ENCODE measurements around the gene GRK5.
"Not testable (repeated sequence)": the region's sequence is repeated elsewhere in the genome, so short reads cannot be mapped to it uniquely, and the experiment has no call there.

The GRK5 gene

DNA sequence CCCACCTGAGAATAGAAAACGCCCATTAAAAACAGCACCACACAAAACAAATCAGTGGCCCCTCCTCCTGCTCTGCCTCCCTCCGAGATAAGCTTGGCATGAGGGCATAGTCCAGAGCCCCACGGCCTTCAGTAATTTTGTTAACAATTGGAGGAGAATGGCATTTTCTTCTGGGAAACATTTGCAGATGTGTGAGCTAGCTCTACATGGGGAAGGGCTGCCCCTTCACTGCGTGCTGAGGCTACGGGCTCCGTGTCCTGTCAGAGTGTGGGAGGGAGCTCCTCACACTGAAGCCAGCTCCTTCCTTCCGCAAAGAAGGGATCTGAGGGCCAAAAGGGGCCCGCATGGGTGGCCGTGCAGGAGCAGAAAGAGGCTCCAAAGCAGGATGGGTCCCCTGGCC lies 15.2 kb downstream of the GRK5 start:
- DNase-seq (ENCODE audit: low spot score): no peak

DNA sequence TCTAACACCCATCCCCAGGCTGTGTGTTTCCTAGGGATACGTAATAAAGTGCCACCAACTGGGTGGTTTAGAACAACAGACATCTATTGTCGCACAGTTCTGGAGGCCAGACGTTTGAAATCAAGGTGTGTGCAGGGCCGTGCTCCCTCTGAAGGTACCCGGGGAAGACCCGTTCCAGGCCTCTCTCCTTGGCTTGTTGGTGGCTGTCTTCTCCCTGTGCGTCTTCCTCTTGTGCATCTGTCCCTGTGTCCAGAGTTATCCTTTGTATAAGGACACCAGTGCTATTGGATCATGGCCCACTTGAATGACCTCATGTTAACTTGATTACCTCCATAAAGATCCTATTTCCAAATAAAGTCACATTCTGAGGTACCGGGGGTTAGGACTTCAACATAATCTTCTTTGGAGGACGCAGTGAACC lies 15.6 kb downstream of the GRK5 start:
- no peak for DNase-seq (ENCODE audit: low spot score)

- DNase-seq (ENCODE audit: low spot score): no peak
Measured at GRCh38 chr10:119225083-119225658, 17.8 kb downstream of the GRK5 start.

DNA sequence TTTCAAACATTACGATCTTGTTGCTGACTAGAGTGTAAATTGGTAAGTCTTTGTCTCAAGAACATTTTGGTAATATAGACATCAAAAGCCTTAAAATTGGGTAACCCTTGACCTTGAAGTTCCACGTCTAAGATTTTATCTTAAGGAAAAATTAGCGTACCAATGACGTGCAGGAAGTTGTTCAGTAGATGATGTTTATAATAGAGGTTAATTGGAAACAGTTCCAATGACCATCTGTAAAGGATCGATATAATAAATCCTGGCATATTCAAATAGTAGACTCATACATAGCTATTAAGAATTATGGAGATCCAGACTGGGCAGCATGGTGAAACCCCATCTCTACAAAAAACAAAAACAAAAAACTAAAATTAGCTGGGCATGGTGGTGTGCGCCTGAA lies 20.5 kb downstream of the GRK5 start:
- no peak for DNase-seq (ENCODE audit: low spot score)

- no peak for DNase-seq (ENCODE audit: low spot score)
Measured at GRCh38 chr10:119231654-119232053, 24.3 kb downstream of the GRK5 start.

DNA sequence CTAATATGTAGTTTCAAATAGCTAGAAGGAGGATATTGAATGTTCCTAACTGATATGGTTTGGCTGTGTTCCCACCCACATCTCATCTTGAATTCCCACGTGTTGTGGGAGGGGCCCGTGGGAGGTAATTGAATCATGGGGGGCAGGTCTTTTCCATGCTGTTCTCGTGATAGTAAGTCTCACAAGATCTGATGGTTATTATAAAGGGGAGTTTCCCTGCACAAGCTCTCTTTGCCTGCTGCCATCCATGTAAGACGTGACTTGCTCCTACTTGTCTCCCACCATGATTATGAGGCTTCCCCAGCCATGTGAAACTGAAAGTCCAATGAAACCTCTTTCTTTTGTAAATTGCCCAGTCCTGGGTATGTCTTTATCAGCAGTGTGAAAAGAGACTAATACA lies 25.1 kb downstream of the GRK5 start:
- DNase-seq (ENCODE audit: low spot score): not testable (repeated sequence)

- DNase-seq (ENCODE audit: low spot score): no peak
Measured at GRCh38 chr10:119233123-119233820, 25.9 kb downstream of the GRK5 start.

DNA sequence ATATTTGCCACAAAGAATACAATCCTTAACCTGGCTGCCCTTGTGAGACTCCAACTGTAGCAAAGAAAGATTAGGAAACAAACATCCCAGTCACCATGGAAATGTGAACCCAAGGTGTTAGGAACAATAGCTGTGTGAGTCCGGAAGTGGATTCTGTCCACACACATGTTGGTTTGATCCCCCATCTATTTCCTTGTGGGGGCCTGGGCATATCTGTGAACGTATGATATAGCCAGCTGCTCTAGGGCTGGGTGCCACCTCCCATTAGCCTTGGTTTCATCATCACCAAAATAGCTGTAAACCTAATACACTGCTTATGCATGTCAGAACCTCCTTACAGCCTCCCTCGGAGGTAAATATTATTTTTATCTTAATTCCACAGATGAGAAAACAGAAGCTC lies 26.4 kb downstream of the GRK5 start:
- DNase-seq (ENCODE audit: low spot score): no peak

DNA sequence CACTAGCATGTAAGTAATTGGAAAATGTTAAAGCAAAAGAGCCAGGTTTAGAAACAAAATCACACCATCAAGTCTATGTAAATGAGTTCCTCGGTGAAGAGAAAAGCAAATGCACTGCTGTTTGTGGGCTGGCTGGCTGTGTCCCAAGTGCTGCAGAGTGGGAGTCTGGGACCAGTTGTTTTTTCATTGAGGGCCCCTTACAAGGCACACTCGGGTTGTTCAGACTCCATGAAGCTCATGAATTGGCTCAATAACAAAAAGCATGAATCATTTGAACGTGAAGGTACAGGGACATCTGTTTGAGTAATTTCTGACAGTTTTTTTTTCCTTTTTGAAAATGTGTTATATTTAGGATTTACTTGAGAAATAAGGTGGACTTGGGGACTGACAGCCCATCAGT lies 28.0 kb downstream of the GRK5 start:
- no peak for DNase-seq (ENCODE audit: low spot score)

DNA sequence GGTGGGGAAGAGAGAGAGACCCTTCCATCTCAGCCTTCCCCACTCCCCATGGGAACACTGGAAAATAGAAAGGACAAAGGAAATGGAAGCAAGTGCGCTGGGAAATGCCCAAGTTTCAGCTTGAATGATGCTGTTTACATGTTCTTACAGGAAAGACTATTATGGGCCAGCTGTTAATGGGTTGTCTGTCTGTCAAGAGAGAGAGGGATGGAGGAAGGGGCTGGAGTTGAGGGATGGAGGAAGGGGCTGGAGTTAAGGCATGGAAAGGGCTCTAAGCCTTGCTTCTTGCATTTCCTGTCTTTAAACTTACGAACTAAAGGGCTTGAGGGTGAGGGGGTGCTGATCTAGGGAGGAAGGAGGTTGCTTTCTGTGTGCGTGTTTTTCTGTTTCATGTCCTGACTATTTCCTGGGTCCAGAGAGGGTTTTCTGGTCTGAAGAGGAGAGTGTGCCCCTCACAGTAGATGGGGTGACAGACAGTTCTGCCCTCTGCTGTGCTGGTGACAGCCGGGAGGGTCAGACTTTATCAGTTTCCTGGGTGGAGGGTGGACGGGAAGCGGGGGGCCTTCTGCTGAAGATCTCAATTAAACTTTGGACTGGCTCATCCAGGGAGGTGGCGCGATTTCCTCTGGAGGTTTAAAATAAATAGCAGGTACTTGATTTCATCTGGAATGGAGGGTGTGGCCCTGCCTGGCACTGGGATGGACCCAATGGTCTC lies 30.5 kb downstream of the GRK5 start:
- DNase-seq (ENCODE audit: low spot score): no peak

- DNase-seq (ENCODE audit: low spot score): no peak
Measured at GRCh38 chr10:119238577-119238976, 31.2 kb downstream of the GRK5 start.

DNA sequence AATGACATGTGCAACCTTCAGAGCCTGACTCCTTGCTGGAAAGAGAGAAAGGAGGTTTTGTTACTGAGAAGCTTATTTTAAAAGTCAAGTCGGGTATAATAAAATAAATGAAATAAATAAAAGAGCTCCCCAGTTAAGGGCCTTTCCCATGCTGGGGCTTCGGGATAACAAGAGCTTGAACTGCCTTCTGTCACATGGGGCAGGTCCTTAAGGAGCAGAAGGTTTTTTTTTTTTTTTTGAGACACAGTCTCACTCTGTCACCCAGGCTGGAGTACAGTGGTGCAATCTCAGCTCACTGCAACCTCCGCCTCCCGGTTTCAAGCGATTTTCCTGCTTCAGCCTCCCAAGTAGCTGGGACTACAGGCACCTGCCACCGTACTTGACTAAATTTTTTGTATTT lies 31.6 kb downstream of the GRK5 start:
- DNase-seq (ENCODE audit: low spot score): not testable (repeated sequence)

DNA sequence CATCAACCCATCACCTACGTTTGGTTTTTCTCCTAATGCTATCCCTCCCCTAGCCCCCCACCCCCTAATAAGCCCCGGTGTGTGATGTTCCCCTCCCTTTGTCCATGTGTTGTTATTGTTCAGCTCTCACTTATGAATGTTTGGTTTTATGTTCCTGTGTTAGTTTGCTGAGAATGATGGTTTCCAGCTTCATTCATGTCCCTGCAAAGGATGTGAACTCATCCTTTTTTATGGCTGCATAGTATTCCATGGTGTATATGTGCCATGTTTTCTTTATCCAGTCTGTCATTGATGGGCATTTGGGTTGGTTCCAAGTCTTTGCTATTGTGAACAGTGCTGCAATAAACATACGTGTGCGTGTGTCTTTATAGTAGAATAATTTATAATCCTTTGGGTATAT lies 32.3 kb downstream of the GRK5 start:
- not testable (repeated sequence) for DNase-seq (ENCODE audit: low spot score)

GRCh38 chr10:119241066-119241465 lies 33.7 kb downstream of the GRK5 start:
- no peak for DNase-seq (ENCODE audit: low spot score)

DNA sequence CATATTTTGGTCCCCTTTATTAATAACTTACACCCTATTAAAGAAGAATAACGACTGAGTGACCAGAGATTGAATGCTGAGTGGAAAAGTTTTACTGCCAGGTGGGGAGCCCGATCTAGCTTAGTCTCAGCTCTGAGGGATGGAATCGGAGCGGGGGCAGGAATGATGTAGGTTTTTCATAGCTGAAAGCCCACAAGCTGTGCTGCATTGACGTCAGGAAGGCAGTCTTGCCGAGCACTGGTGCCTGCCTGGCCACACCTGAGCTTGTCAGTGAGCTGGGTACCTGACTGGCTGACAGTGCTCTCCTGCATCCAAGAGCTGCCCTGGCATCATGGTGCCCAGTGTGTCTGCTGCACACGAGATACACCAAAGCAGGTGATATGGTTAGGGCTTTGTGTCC lies 34.8 kb downstream of the GRK5 start:
- no peak for DNase-seq (ENCODE audit: low spot score)

DNA sequence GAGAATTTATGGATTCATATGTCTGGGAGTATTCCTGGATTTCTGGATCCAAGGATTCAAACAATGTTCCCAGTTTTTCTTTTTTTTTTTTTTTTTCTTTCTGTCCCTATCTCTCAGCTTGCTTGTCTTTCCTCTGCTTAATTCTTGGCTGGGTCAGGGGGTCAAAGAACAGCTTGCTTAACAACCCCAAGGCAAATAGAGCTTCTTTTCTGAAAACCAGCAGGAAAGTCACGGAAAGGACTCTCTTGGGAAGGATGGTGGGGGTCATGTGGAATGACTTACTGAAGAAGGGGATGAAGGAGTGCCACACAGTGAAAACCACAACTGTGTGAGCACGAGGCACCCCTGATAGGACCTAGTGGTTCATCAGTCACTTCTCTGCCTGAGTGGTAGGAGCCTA lies 36.1 kb downstream of the GRK5 start:
- no peak for DNase-seq (ENCODE audit: low spot score)

- DNase-seq (ENCODE audit: low spot score): no peak
Measured at GRCh38 chr10:119243967-119244366, 36.6 kb downstream of the GRK5 start.

DNA sequence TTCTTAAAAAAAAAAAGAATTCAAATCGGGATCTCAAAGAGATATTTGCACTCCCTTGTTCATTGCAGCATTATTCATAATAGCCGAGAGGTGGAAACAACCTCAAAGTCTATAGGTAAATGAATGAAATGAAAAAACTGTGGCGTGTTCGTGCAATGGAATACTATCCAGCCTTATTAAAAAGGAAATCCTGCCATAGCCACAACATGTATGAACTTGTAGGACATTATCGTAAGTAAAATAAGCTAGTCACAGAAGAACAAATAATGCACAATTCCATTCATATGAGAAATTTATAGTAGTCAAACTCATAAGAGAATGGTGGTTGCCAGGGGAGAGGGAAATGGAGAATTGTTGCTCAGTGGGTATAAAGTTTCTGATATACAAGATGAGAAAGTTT lies 37.9 kb downstream of the GRK5 start:
- no peak for DNase-seq (ENCODE audit: low spot score)

DNA sequence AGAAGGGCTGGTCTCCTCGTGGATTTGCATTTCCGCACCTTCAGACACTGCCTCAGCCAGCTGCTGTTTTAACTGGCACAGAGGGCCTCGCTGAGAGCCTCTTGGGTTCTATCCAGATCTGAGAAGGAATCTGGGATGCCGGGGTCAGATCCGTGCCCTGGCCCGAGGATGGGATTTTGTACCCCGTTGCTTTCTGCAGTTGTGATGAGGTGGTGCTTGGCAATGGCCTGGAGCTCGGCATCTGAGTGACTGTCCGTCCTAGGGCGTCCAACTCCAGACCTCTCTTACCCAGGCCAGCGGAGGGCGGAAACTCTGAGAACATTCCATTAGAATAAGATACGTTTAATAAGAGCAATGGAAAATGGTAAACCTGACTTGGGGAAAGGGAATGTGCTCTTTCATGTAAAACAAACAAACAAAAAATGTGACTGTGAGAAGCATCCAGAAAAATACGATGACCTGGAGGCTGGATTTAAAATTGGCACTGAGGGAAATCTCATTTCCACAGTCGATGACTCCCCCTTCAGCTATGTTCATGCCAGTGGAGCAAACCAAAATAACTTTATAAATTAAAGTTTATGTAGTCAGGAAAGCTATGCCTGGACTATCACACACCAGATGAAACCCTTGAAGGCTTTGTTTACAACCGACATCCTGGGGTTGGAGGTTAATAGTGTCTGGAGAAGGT lies 39.6 kb downstream of the GRK5 start:
- no peak for DNase-seq (ENCODE audit: low spot score)

GRCh38 chr10:119247550-119247894 lies 40.2 kb downstream of the GRK5 start:
- no peak for DNase-seq (ENCODE audit: low spot score)

- DNase-seq (ENCODE audit: low spot score): no peak
Measured at GRCh38 chr10:119248184-119248583, 40.8 kb downstream of the GRK5 start.

DNA sequence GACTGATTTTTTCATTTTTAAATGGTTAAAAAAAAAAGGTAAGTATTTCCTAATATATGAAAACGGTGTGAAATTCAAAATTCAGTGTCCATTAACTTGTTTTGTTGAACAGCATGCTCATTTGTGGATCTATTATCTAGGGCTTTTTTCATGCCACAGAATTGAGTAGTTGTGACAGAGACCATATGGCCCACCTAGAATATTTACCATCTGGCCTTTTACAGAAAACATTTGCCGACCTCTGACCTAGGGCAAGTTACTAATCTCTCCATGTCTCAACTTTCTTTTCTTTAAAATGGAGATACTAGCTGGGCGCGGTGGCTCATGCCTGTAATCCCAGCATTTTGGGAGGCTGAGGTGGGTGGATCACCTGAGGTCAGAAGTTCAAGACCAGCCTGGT lies 41.3 kb downstream of the GRK5 start:
- no peak for DNase-seq (ENCODE audit: low spot score)
